ENCODE measurements around the gene ERVV-1. TPM values are rescaled to one million over a fixed set of nuclear protein-coding genes. Genes with fewer than 3 reads are reported as not detected.

ERVV-1 gene
- polyA plus RNA-seq, 1 donor (not counting 4 experiments of a cell fraction or from before 2014, with no cell fraction given): not detected

DNA sequence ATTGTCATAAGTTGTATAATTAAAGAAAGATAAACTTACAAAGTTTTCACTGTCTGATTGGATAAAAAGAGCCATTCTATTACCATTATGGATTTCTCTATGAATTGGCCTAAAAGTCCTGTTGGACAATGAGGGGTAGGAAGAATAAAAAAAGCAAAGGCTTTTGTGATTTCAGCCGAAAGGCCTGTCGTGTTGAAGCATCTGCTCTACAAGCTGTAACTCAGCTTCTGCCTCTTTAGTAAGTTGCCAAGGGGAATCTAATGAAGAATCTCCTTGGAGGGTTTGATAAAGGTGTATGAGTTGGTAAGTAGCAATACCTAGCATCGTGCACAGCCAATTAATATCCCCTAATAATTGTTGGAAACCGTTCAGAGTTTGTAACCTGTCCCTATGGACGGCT is 25.2 kb upstream of the ERVV-1 start:
- Histone ChIP-seq H2AFZ (ENCODE audit: control insufficient read depth, low read length) (no peak overlapping the region), H3K9ac (ENCODE audit: control insufficient read depth, extremely low read depth, insufficient read depth, low read length) (no peak overlapping the region), H3K27ac (ENCODE audit: control insufficient read depth, insufficient read depth, low read length) (no peak overlapping the region), H3K27me3 (ENCODE audit: control insufficient read depth, extremely low read depth, insufficient read depth, low read length) (no peaks in the 10 kb centered on the region), H3K79me2 (ENCODE audit: control insufficient read depth, insufficient read depth, low read length) (no peaks in the 10 kb centered on the region), H3K4me3 (ENCODE audit: control insufficient read depth in 2 of 3, extremely low read depth in 1 of 3, insufficient read depth in 2 of 3, low read depth in 1 of 3, low read length in 3 of 3) (no peak overlapping the region), H3K4me2 (ENCODE audit: control insufficient read depth, extremely low read depth, insufficient read depth, low read depth, low read length) (no peak overlapping the region), H3K9me3 (ENCODE audit: control insufficient read depth, low read depth, low read length) (peaks cover 13% of the 10 kb centered on the region), H4K20me1 (ENCODE audit: control insufficient read depth, extremely low read depth, insufficient read depth, low read length) (no peaks in the 10 kb centered on the region), H3K9me1 (ENCODE audit: control insufficient read depth, extremely low read depth, insufficient read depth, low read length) (no peaks in the 10 kb centered on the region), H3K4me1 (ENCODE audit: control insufficient read depth, extremely low read depth, insufficient read depth, low read length) (peaks cover 13% of the 10 kb centered on the region), H3K36me3 (ENCODE audit: control insufficient read depth in 2 of 2, extremely low read depth in 1 of 2, insufficient read depth in 2 of 2, low read length in 2 of 2) (peaks cover 0 to 7% of the 10 kb centered on the region in 2 experiments)
- dilution Hi-C loops (cut with MboI; ENCODE audit: extremely low pct_ligation_motif_present, low sequenced_read_pairs): no loop called here
- FAIRE-seq: no peak
- TF ChIP-seq, protein P1, sequence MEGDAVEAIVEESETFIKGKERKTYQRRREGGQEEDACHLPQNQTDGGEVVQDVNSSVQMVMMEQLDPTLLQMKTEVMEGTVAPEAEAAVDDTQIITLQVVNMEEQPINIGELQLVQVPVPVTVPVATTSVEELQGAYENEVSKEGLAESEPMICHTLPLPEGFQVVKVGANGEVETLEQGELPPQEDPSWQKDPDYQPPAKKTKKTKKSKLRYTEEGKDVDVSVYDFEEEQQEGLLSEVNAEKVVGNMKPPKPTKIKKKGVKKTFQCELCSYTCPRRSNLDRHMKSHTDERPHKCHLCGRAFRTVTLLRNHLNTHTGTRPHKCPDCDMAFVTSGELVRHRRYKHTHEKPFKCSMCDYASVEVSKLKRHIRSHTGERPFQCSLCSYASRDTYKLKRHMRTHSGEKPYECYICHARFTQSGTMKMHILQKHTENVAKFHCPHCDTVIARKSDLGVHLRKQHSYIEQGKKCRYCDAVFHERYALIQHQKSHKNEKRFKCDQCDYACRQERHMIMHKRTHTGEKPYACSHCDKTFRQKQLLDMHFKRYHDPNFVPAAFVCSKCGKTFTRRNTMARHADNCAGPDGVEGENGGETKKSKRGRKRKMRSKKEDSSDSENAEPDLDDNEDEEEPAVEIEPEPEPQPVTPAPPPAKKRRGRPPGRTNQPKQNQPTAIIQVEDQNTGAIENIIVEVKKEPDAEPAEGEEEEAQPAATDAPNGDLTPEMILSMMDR (optimal IDR thresholded peaks at IDR 0.05 in 1 of 3, IDR thresholded peaks at IDR 0.05 in 1 of 3, conservative IDR thresholded peaks at IDR 0.05 in 1 of 3; ENCODE audit: extremely low read depth in 1 of 3, insufficient read depth in 2 of 3, low read length in 3 of 3): no peak
- no peak for TF ChIP-seq EZH2 (IDR thresholded peaks at IDR 0.05; ENCODE audit: low read length)
- no peak for DNase-seq (ENCODE audit: low read depth, low spot score)

DNA sequence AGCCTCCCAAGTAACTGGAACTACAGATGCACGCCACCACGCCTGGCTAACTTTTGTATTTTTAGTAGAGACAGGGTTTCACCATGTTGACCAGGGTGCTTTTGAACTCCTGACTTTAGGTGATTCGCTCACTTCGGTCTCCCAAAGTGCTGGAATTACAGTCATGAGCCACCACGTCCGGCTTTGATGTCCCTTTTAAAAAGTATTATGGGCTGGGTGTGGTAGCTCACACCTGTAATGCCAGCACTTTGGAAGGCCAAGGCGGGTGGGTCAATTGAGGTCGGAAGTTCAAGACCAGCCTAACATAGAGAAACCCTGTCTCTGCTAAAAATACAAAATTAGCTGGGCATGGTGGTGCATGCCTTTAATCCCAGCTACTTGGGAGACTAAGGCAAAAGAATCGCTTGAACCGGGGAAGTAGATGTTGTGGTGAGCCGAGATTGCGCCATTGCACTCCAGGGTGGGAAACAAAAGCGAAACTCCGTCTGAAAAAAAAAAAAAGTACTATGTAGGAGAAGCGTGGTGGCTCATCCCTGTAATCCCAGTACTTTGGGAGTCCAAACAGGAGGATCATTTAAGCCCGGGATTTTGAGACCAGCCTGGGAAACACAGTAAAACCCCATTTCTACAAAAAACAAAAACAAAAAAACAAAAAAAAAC is 22.8 kb upstream of the ERVV-1 start:
- no peak for TF ChIP-seq EZH2 (IDR thresholded peaks at IDR 0.05; ENCODE audit: low read length)
- TF ChIP-seq, protein P1 (optimal IDR thresholded peaks at IDR 0.05 in 1 of 3, IDR thresholded peaks at IDR 0.05 in 1 of 3, conservative IDR thresholded peaks at IDR 0.05 in 1 of 3; ENCODE audit: extremely low read depth in 1 of 3, insufficient read depth in 2 of 3, low read length in 3 of 3): no peak
- peak overlapping the region; percentile 39 for H3K4me2 ChIP-seq (ENCODE audit: control insufficient read depth, extremely low read depth, insufficient read depth, low read depth, low read length)
- DNase-seq (ENCODE audit: low read depth, low spot score) (no peak), FAIRE-seq (no peak)
- peak overlapping the region; percentile 36 for H3K27ac ChIP-seq (ENCODE audit: control insufficient read depth, insufficient read depth, low read length)
- H3K27me3 ChIP-seq (ENCODE audit: control insufficient read depth, extremely low read depth, insufficient read depth, low read length): no peaks in the 10 kb centered on the region
- no peaks in the 10 kb centered on the region for H3K79me2 ChIP-seq (ENCODE audit: control insufficient read depth, insufficient read depth, low read length)
- H3K4me1 ChIP-seq (ENCODE audit: control insufficient read depth, extremely low read depth, insufficient read depth, low read length): peaks cover 15% of the 10 kb centered on the region
- H3K9me3 ChIP-seq (ENCODE audit: control insufficient read depth, low read depth, low read length): peaks cover 7% of the 10 kb centered on the region
- no peaks in the 10 kb centered on the region for H3K9me1 ChIP-seq (ENCODE audit: control insufficient read depth, extremely low read depth, insufficient read depth, low read length)
- H3K36me3 ChIP-seq (ENCODE audit: control insufficient read depth in 2 of 2, extremely low read depth in 1 of 2, insufficient read depth in 2 of 2, low read length in 2 of 2): peaks cover 0 to 7% of the 10 kb centered on the region in 2 experiments
- no peak overlapping the region for H3K9ac ChIP-seq (ENCODE audit: control insufficient read depth, extremely low read depth, insufficient read depth, low read length)
- no peak overlapping the region for H2AFZ ChIP-seq (ENCODE audit: control insufficient read depth, low read length)
- no peak overlapping the region for H3K4me3 ChIP-seq (ENCODE audit: control insufficient read depth in 2 of 3, extremely low read depth in 1 of 3, insufficient read depth in 2 of 3, low read depth in 1 of 3, low read length in 3 of 3)
- H4K20me1 ChIP-seq (ENCODE audit: control insufficient read depth, extremely low read depth, insufficient read depth, low read length): no peaks in the 10 kb centered on the region
- dilution Hi-C loops (cut with MboI; ENCODE audit: extremely low pct_ligation_motif_present, low sequenced_read_pairs): no loop called here

All from keratinocyte (primary cell).